BJ (cell line): ENCODE results near the gene PLEKHA5. TPM values are rescaled to one million over a fixed set of nuclear protein-coding genes. Genes with fewer than 3 reads are reported as not detected.

ENCODE experiments used
- CTCF ChIA-PET: fragments of 350-600 bp; formaldehyde crosslinking; extraction: SDS; loops from one replicate; lab custom pipeline; 2021; ENCODE audit warnings: antibody characterized with exemption, inconsistent platforms; lab: Yijun Ruan, JAX
- POLR2A ChIA-PET: fragments of 300-600 bp; sonication (Branson Sonifier 250); formaldehyde crosslinking; extraction: SDS; loops from one replicate; lab custom pipeline; 2021; ENCODE audit warnings: antibody characterized with exemption; lab: Charles Lee
- DNase-seq: peaks from one replicate; pipeline ENCODE4 v3.0.0-alpha.2; 2011; ENCODE audit warnings: low read depth
- H3K27me3 ChIP-seq: 2 replicates; pipeline ENCODE4 v1.6.0; 2011; ENCODE audit warnings: low read length; ENCODE audit not compliant: control insufficient read depth, insufficient read depth
- H3K36me3 ChIP-seq: 2 replicates; pipeline ENCODE4 v1.5.1; 2011; ENCODE audit warnings: low read length; ENCODE audit not compliant: control insufficient read depth, insufficient read depth
- H3K4me3 ChIP-seq: 2 replicates; pipeline ENCODE4 v1.5.1; 2011; ENCODE audit warnings: low read depth, mild to moderate bottlenecking, control low read depth, low read length
- polyA plus RNA-seq: library from polyadenylated mRNA; depleted of rRNA; stranded (reverse); fragments of >200 nt; gene quantifications from 2 replicates; pipeline ENCODE4 v1.2.3, GENCODE V29; 2011
- TF ChIP-seq, protein P1 (sequence below): IDR thresholded peaks from 2 replicates; pipeline ENCODE4 v1.5.1; 2011; ENCODE audit warnings: low read depth, mild to moderate bottlenecking, control low read depth, inconsistent platforms, low read length, moderate library complexity; ENCODE audit not compliant: insufficient read depth

Gene PLEKHA5
- polyA plus RNA-seq, 1 experiment: 5.8 TPM

DNA sequence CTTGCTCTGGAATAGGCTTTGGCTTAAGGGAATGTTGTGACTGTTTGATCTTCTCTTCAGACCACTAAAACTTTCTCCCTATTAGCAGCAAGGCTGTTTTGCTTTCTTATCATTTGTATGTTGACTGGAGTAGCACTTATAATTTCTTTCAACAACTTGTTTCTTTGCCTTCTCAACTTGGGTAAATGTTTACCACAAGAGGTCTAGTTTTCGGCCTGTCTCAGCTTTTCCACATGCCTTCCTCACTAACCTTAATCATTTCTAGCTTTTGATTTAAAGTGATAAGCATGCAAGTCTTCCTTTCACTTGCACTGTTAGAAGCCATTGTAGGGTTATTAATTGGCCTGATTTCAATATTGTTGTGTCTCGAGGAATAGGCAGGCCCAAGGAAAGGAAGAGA is 183.1 kb downstream of the PLEKHA5 start:
- H3K4me3 ChIP-seq: no peak overlapping the region
- no peaks in the 10 kb centered on the region; the same call in 1 of the 2 replicates for H3K36me3 ChIP-seq
- DNase-seq: no peak
- CTCF ChIA-PET: interaction anchor here (1.6 kb wide), 1 partner anchor 13 kb away, joined by 4 read pairs; no protein-coding TSS in a partner anchor
- TF ChIP-seq, protein P1, sequence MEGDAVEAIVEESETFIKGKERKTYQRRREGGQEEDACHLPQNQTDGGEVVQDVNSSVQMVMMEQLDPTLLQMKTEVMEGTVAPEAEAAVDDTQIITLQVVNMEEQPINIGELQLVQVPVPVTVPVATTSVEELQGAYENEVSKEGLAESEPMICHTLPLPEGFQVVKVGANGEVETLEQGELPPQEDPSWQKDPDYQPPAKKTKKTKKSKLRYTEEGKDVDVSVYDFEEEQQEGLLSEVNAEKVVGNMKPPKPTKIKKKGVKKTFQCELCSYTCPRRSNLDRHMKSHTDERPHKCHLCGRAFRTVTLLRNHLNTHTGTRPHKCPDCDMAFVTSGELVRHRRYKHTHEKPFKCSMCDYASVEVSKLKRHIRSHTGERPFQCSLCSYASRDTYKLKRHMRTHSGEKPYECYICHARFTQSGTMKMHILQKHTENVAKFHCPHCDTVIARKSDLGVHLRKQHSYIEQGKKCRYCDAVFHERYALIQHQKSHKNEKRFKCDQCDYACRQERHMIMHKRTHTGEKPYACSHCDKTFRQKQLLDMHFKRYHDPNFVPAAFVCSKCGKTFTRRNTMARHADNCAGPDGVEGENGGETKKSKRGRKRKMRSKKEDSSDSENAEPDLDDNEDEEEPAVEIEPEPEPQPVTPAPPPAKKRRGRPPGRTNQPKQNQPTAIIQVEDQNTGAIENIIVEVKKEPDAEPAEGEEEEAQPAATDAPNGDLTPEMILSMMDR: no peak
- POLR2A ChIA-PET: no interaction called here
- no peaks in the 10 kb centered on the region for H3K27me3 ChIP-seq

DNA sequence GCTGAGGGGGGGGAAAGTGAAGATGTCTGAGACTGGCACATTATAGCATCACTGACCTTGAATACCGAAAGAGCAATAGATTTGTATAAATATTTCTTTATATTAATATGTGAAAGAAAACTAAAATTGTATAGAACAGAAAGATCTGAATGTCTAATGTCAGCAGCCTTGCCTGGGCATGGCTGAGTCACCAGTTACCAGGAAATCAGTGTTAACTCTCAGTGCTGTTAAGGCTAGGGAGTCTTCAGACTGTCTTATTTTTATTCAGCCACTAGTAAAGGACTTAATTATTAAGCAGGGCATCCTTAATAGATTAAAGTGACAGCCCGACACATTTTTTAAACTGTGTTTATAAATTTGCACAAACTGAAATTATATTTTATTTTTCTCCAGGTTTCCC is 186.9 kb downstream of the PLEKHA5 start:
- TF ChIP-seq, protein P1: no peak
- DNase-seq: no peak
- ChIA-PET POLR2A (no interaction called here), CTCF (no interaction called here)
- Histone ChIP-seq H3K36me3 (no peaks in the 10 kb centered on the region; the same call in 1 of the 2 replicates), H3K4me3 (no peak overlapping the region), H3K27me3 (no peaks in the 10 kb centered on the region)

DNA sequence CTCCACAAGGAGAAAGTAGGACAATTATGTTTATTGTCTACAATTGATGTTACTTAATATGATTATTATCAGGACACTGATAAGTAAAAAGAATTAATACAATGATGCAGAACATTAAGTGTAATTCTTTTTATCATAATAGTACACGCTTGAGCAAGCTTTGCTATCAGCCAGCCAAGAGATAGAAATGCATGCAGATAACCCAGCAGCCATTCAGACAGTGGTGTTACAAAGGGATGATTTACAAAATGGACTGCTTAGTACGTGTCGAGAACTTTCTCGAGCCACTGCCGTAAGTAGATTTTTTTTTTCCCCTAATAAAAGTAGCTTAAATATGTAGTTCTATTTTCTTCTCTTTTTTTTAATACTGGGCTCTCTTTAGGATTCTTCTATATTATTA is 192.8 kb downstream of the PLEKHA5 start:
- TF ChIP-seq, protein P1: no peak
- ChIA-PET CTCF (no interaction called here), POLR2A (no interaction called here)
- no peak for DNase-seq
- Histone ChIP-seq H3K27me3 (no peaks in the 10 kb centered on the region), H3K4me3 (no peak overlapping the region), H3K36me3 (no peaks in the 10 kb centered on the region)

DNA sequence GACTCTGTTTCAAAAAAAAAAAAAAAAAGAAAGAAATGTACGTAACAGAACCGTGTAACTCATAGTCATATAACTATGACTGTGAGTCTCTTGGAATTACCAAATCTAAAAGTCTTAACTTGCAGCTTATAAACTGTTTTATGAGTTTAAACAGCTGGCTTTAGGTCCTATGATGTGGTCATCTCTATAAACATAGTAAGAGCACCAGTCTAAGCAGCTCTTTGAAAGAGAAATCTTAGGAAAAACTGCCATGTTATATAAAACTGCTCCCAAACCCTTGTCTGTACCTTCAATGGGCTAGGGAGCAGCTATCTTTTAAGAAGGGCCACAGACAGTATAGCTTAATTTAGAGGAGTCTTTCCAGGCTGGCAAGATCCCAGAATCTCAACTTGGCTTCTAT is 194.3 kb downstream of the PLEKHA5 start:
- POLR2A ChIA-PET: interaction anchor here (0.7 kb wide), 1 partner anchor 12 kb away, joined by 6 read pairs; no protein-coding TSS in a partner anchor
- CTCF ChIA-PET: interaction anchor here (1.0 kb wide), 1 partner anchor 9 kb away, joined by 3 read pairs; no protein-coding TSS in a partner anchor
- peak; percentile 71 for DNase-seq
- Histone ChIP-seq H3K4me3 (no peak overlapping the region), H3K27me3 (no peaks in the 10 kb centered on the region), H3K36me3 (no peaks in the 10 kb centered on the region)
- TF ChIP-seq, protein P1: no peak

DNA sequence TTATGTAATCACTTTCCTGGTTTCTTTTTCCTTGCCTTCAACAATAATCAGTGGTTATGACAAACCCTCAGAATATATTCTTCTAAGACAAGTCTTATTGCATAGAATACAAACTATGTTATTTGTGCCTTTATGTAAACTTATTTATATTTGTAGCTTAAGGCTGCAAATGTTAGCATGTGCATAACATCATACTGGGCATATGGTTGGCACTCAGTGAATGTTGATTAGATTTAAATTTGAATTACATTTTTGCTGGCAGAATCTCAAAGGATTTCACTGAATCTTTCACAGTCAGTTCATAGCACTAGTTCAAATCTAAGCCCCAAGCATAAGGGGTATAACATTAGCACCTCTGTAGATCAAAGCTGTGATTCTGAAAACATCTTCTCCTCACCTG is 196.6 kb downstream of the PLEKHA5 start:
- H3K36me3 ChIP-seq: no peaks in the 10 kb centered on the region
- ChIA-PET POLR2A (no interaction called here), CTCF (no interaction called here)
- H3K27me3 ChIP-seq: no peaks in the 10 kb centered on the region
- DNase-seq: no peak
- TF ChIP-seq, protein P1: no peak
- H3K4me3 ChIP-seq: no peak overlapping the region
